Gastroesophageal sphincter (tissue), 3 donors: ENCODE data around the gene SMARCAL1.

Experiments
- EP300 ChIP-seq: sonication (generic); formaldehyde crosslinking; IDR thresholded peaks from one replicate; pipeline ENCODE4 v1.6.1; 2017; ENCODE audit warnings: antibody characterized with exemption, mild to moderate bottlenecking
- POLR2A ChIP-seq, 2 donors: fragments of 450-650 bp; IDR thresholded peaks; one replicate each; pipeline ENCODE4 v1.6.1; 2017; ENCODE audit warnings: antibody characterized with exemption in 2 of 2, mild to moderate bottlenecking in 2 of 2, moderate library complexity in 1 of 2
- POLR2AphosphoS5 ChIP-seq: sonication (generic); formaldehyde crosslinking; IDR thresholded peaks from one replicate; pipeline ENCODE4 v1.6.1; 2017; ENCODE audit warnings: antibody characterized with exemption
- TF ChIP-seq, protein P1 (sequence below), 4 experiments: fragments of 200-600 bp in 2 of 4; fragments of 450-650 bp in 2 of 4; sonication (generic) in 1 of 4; IDR thresholded peaks; one replicate each; pipeline ENCODE4 v1.5.1; 2017 to 2019; ENCODE audit warnings: antibody characterized with exemption in 4 of 4, mild to moderate bottlenecking in 2 of 4, moderate library complexity in 2 of 4

- TF ChIP-seq POLR2AphosphoS5 (no peak), POLR2A (IDR thresholded peaks at IDR 0.05) (no peak), EP300 (no peak)
- TF ChIP-seq, protein P1, sequence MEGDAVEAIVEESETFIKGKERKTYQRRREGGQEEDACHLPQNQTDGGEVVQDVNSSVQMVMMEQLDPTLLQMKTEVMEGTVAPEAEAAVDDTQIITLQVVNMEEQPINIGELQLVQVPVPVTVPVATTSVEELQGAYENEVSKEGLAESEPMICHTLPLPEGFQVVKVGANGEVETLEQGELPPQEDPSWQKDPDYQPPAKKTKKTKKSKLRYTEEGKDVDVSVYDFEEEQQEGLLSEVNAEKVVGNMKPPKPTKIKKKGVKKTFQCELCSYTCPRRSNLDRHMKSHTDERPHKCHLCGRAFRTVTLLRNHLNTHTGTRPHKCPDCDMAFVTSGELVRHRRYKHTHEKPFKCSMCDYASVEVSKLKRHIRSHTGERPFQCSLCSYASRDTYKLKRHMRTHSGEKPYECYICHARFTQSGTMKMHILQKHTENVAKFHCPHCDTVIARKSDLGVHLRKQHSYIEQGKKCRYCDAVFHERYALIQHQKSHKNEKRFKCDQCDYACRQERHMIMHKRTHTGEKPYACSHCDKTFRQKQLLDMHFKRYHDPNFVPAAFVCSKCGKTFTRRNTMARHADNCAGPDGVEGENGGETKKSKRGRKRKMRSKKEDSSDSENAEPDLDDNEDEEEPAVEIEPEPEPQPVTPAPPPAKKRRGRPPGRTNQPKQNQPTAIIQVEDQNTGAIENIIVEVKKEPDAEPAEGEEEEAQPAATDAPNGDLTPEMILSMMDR (IDR thresholded peaks at IDR 0.05): no peak
These were observed 6.7 kb downstream of the SMARCAL1 start for GRCh38 chr2:216418981-216419380.
